Body of pancreas (tissue), 4 donors: ENCODE data around the gene CEP128. TPM values are rescaled to one million over a fixed set of nuclear protein-coding genes. Genes with fewer than 3 reads are reported as not detected.
A peak's percentile ranks its signal among the peaks of the same experiment; 100 is the strongest.

ENCODE experiments used
- ATAC-seq: fragments of 150-250 bp; one replicate; pipeline ENCODE4 v1.9.1; 2016
- DNase-seq, 4 donors: peaks; one replicate each; pipeline ENCODE4 v3.0.0-alpha.2; 2019
- H3K27ac ChIP-seq, 4 donors: fragments of 200-600 bp; sonication (generic); 1 replicate in 3 of 4; 2 replicates in 1 of 4; pipeline versions ENCODE4 v1.5.1 to v1.6.1; 2016 to 2019; ENCODE audit warnings: mild to moderate bottlenecking in 1 of 4, mixed read lengths in 1 of 4, moderate library complexity in 1 of 4
- H3K27me3 ChIP-seq, 2 donors: fragments of 200-600 bp; sonication (generic); one replicate each; pipeline ENCODE4 v1.6.0; 2016; ENCODE audit warnings: mild to moderate bottlenecking in 1 of 2
- H3K36me3 ChIP-seq, 2 donors: fragments of 200-600 bp; sonication (generic); replicated peaks in 1 of 2; 2 replicates each; pipeline ENCODE4 v1.5.1; 2016; ENCODE audit warnings: low read depth in 2 of 2; ENCODE audit not compliant: insufficient read depth in 1 of 2
- H3K4me1 ChIP-seq: fragments of 200-600 bp; sonication (generic); one replicate; pipeline ENCODE4 v1.6.0; 2016
- H3K4me3 ChIP-seq, 2 donors: fragments of 200-600 bp; sonication (generic); 1 replicate in 1 of 2; 2 replicates in 1 of 2; pipeline ENCODE4 v1.5.1; 2016 to 2019
- H3K9me3 ChIP-seq, 3 donors: fragments of 200-600 bp; sonication (generic); 1 replicate in 2 of 3; 2 replicates in 1 of 3; pipeline ENCODE4 v1.5.1; 2016
- POLR2A ChIP-seq, 3 donors: fragments of 450-650 bp; IDR thresholded peaks; one replicate each; pipeline ENCODE4 v1.6.1; 2016; ENCODE audit warnings: antibody characterized with exemption in 3 of 3, mild to moderate bottlenecking in 2 of 3
- WGBS, 2 donors: methylation state at CpG; one replicate each; pipeline ENCODE4 v1.1.5; 2017; 5-methylcytosine and 5-hydroxymethylcytosine counted together
- intact Hi-C: fragments of 100-400 bp; cut with DNase I; formaldehyde crosslinking; loops from one replicate; pipeline ENCODE4 v1.15.1; 2023
- total RNA-seq, 2 donors: library from RNA; depleted of rRNA; stranded (reverse); fragments of >200 nt; gene quantifications; one replicate each; pipeline ENCODE4 v1.1.0, GENCODE V29; 2016
- TF ChIP-seq, protein P1 (sequence below), 7 experiments: fragments of 450-650 bp in 4 of 7; fragments of 200-600 bp in 3 of 7; sonication (generic) in 3 of 7; IDR thresholded peaks; one replicate each; pipeline ENCODE4 v1.5.1; 2016 to 2019; ENCODE audit warnings: antibody characterized with exemption in 7 of 7

Gene CEP128
- total RNA-seq, 2 donors from 2014 or later: 7.8 to 14.5 TPM

DNA sequence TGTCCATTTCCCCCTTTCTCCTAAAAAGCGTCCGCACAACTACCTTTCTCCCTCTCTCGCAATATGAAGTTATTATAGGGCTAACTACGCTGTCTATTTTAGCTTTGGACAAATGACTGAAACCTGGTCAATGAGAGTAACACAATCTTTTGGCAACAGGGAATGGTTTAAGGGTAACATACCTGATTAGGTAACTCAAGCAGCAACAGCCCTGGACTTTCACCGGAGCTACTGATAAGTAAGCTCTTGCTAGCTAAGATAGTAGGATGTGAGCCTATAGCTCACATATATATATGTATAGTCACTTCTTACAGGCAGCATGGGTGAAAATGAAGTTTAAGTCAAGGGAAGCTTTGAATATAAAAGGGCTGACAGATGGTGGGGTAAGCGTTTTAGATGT is 313.0 kb downstream of the CEP128 start:
- DNase-seq: peak; percentile 16 to 66 (median 46)

DNA sequence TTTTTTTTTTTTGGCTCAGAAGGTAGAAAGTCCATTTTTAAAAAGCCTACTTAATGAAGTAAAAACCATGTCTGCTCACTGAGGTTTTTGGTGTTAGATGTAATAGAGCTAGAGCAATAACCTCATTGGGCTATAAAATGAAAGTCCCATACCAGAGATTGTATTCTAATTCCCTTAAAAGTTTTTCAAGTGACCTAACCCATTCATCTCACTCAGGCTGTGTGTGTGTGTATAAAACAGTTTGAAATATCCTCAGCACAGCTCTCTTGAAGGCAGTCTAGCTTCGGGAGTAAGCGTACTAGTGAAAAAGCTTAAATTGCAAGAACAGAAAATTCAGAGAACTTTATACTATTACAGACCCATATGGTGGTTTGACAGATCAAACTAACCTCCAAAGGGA is 313.8 kb downstream of the CEP128 start:
- ATAC-seq (no peak), DNase-seq (no peak)
- intact Hi-C loops: no loop called here
- H3K4me3 ChIP-seq: no peak overlapping the region
- H3K4me1 ChIP-seq: peaks cover 5% of the 10 kb centered on the region
- WGBS, 2 donors: 88 to 91% methylated on average over 2 of the region's 2 CpGs
- no peaks in the 10 kb centered on the region for H3K36me3 ChIP-seq
- H3K27ac ChIP-seq: no peak overlapping the region
- H3K27me3 ChIP-seq: no peaks in the 10 kb centered on the region
- H3K9me3 ChIP-seq: no peaks in the 10 kb centered on the region
- TF ChIP-seq, protein P1, sequence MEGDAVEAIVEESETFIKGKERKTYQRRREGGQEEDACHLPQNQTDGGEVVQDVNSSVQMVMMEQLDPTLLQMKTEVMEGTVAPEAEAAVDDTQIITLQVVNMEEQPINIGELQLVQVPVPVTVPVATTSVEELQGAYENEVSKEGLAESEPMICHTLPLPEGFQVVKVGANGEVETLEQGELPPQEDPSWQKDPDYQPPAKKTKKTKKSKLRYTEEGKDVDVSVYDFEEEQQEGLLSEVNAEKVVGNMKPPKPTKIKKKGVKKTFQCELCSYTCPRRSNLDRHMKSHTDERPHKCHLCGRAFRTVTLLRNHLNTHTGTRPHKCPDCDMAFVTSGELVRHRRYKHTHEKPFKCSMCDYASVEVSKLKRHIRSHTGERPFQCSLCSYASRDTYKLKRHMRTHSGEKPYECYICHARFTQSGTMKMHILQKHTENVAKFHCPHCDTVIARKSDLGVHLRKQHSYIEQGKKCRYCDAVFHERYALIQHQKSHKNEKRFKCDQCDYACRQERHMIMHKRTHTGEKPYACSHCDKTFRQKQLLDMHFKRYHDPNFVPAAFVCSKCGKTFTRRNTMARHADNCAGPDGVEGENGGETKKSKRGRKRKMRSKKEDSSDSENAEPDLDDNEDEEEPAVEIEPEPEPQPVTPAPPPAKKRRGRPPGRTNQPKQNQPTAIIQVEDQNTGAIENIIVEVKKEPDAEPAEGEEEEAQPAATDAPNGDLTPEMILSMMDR (IDR thresholded peaks at IDR 0.05): no peak
- no peak for TF ChIP-seq POLR2A (IDR thresholded peaks at IDR 0.05)

More for the DNA sequence above, 313.0 kb downstream of the CEP128 start:
- no peaks in the 10 kb centered on the region for H3K27me3 ChIP-seq
- H3K4me1 ChIP-seq: peaks cover 5% of the 10 kb centered on the region
- H3K9me3 ChIP-seq: no peaks in the 10 kb centered on the region
- H3K4me3 ChIP-seq: no peak overlapping the region
- ATAC-seq: peak; percentile 58
- intact Hi-C loops: no loop called here
- WGBS, 2 donors: 38 to 50% methylated on average over 6 of the region's 6 CpGs
- no peaks in the 10 kb centered on the region for H3K36me3 ChIP-seq
- TF ChIP-seq, protein P1 (IDR thresholded peaks at IDR 0.05): no peak
- TF ChIP-seq POLR2A (IDR thresholded peaks at IDR 0.05): no peak
- no peak overlapping the region for H3K27ac ChIP-seq

DNA sequence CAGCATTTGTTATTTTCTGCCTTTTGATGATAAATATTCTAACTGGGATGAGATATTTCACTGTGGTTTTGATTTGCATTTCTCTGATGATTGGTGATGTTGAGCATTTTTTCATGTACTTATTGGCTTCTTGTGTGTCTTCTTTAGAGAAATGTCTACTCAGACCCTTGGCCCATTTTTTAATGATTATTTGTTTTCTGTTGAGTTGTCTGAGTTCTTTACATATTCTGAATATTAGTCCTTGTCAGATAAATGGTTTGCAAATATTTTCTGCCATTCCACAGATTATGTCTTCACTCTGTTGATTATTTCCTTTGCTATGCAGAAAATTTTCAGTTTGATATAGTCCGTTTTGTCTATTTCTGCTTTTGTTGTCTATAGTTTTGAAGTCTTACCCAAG is 317.0 kb downstream of the CEP128 start:
- H3K36me3 ChIP-seq: no peaks in the 10 kb centered on the region
- ATAC-seq: no peak
- no peaks in the 10 kb centered on the region for H3K27me3 ChIP-seq
- H3K4me3 ChIP-seq: no peak overlapping the region
- no peak for TF ChIP-seq POLR2A (IDR thresholded peaks at IDR 0.05)
- TF ChIP-seq, protein P1 (IDR thresholded peaks at IDR 0.05): no peak
- peaks cover 5% of the 10 kb centered on the region for H3K4me1 ChIP-seq
- DNase-seq: no peak
- intact Hi-C loops: no loop called here
- 86 to 90% methylated on average over 1 of the region's 1 CpG for WGBS, 2 donors
- no peaks in the 10 kb centered on the region for H3K9me3 ChIP-seq
- no peak overlapping the region for H3K27ac ChIP-seq

DNA sequence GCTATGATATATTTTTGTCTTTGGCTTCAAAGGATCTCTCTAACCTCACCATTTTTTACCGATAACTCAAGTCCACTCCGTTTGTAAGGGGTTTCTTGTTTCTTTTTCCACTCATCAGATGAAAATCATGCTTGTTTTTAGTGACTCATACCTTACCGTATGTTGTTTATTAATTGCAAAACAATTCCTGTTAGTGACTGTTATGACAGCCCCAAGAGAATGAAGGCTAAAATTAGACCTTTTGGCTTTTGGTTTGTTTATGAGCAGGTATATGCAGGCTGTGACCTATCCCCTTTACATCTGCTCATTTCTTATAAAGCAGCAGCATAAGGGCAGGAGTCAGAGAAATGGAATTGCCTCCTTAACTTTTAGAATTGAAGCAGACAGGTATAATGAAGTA is 319.8 kb downstream of the CEP128 start:
- Histone ChIP-seq H3K27ac (no peak overlapping the region), H3K4me1 (no peaks in the 10 kb centered on the region), H3K4me3 (no peak overlapping the region), H3K36me3 (no peaks in the 10 kb centered on the region), H3K9me3 (no peaks in the 10 kb centered on the region), H3K27me3 (no peaks in the 10 kb centered on the region)
- no peak for TF ChIP-seq POLR2A (IDR thresholded peaks at IDR 0.05)
- TF ChIP-seq, protein P1 (IDR thresholded peaks at IDR 0.05): no peak
- 60 to 68% methylated on average over 3 of the region's 3 CpGs for WGBS, 2 donors
- intact Hi-C loops: no loop called here
- ATAC-seq (no peak), DNase-seq (no peak)

DNA sequence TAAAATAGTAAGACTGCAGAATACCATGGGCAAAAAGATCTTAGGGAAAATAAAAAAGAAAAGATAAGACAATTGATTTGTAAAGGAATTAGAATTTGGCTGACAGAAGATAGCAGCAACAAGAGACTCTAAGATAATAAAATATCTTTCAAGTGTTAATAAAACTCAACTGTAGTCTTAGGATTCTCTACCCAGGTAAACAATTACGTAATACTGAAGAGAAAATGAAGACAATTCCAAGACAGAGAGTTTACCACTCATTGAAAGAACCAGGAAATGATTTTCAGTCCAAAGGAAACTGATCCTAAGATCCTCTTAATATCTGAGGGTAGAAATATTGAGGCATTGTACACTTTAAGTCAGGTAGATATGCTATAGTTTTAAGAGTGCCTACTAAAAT is 321.1 kb downstream of the CEP128 start:
- Histone ChIP-seq H3K4me1 (no peaks in the 10 kb centered on the region), H3K36me3 (no peaks in the 10 kb centered on the region), H3K27me3 (no peaks in the 10 kb centered on the region), H3K9me3 (no peaks in the 10 kb centered on the region), H3K4me3 (no peak overlapping the region), H3K27ac (no peak overlapping the region)
- DNase-seq (no peak), ATAC-seq (no peak)
- intact Hi-C loops: no loop called here
- TF ChIP-seq POLR2A (IDR thresholded peaks at IDR 0.05): no peak
- TF ChIP-seq, protein P1 (IDR thresholded peaks at IDR 0.05): no peak
- 89 to 95% methylated on average over 1 of the region's 1 CpG for WGBS, 2 donors
